ENCODE results near the gene PKHD1. TPM values are rescaled to one million over a fixed set of nuclear protein-coding genes. Genes with fewer than 3 reads are reported as not detected.

The PKHD1 gene
- total and polyA plus RNA-seq, 2 of the 8 experiments (the other 6 are each of a cell fraction or from before 2014, with no cell fraction given), result 0.06 to 0.09 TPM

DNA sequence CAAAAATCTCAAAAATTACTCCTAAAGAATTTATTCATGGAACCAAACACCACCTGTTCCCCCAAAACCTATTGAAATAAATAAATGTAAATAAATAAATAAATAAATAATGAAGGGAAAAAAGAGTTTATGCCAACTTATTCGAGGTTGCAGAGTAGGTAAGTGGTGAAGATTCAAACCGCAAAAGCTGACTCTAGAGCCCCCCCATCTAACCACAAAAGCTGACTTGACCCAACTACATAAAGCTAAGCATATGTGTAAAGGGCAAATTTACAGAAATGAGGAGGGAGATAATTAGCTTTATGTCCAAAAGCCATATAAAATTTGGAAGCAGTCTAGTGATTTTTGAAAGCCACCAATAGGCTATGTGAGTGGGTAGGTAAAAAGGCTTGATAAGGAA lies 486.9 kb downstream of the PKHD1 start:
- Histone ChIP-seq H4K20me1 (replicated peaks in 1 of 2; ENCODE audit: control insufficient read depth in 1 of 2, insufficient read depth in 2 of 2, low read length in 2 of 2) (no peaks in the 10 kb centered on the region), H3K18ac (ENCODE audit: extremely low read depth, low read length) (no peak overlapping the region), H3K23ac (ENCODE audit: insufficient read length) (no peak overlapping the region), H3K27me3 (replicated peaks in 1 of 4; ENCODE audit: control insufficient read depth in 3 of 4, extremely low read depth in 1 of 4, insufficient read depth in 3 of 4, low read length in 3 of 4) (no peaks in the 10 kb centered on the region), H3K23me2 (ENCODE audit: low read depth, low read length) (no peaks in the 10 kb centered on the region), H2BK20ac (ENCODE audit: low read length) (no peak overlapping the region), H4K8ac (ENCODE audit: extremely low read depth, insufficient read depth, low read length) (no peak overlapping the region), H3K27ac (ENCODE audit: low read depth, low read length) (no peak overlapping the region), H3K56ac (replicated peaks; ENCODE audit: insufficient read length, low read depth, low read length) (no peak overlapping the region), H3K4me1 (replicated peaks in 1 of 4; ENCODE audit: control insufficient read depth in 3 of 4, insufficient read depth in 4 of 4, low read length in 3 of 4) (no peaks in the 10 kb centered on the region), H3K14ac (ENCODE audit: insufficient read length) (no peak overlapping the region), H3K4me3 (ENCODE audit: extremely low read depth in 1 of 4, insufficient read depth in 2 of 4, low read depth in 3 of 4, low read length in 4 of 4) (no peak overlapping the region), H3K4ac (replicated peaks; ENCODE audit: insufficient read length, low read depth, low read length) (no peak overlapping the region), H3K9me3 (ENCODE audit: insufficient read depth in 2 of 2, low read depth in 1 of 2, low read length in 1 of 2) (peaks cover 6% of the 10 kb centered on the region in 2 experiments; a peak in 3 of 4 replicates), H2AK5ac (ENCODE audit: low read depth, low read length) (no peak overlapping the region), H4K91ac (replicated peaks; ENCODE audit: insufficient read length, low read length) (no peak overlapping the region), H2BK5ac (ENCODE audit: low read depth, low read length) (no peak overlapping the region), H2BK120ac (replicated peaks; ENCODE audit: low read depth, low read length) (no peak overlapping the region), H2BK12ac (ENCODE audit: low read depth, low read length) (no peak overlapping the region), H3K4me2 (ENCODE audit: insufficient read depth in 1 of 2, low read depth in 2 of 2, low read length in 2 of 2) (no peak overlapping the region), H2BK15ac (ENCODE audit: low read length) (no peak overlapping the region), H3K79me2 (ENCODE audit: control insufficient read depth in 1 of 2, insufficient read depth in 2 of 2, low read length in 2 of 2) (no peaks in the 10 kb centered on the region), H2AFZ (ENCODE audit: low read length) (no peak overlapping the region), H3K79me1 (ENCODE audit: low read depth, low read length) (no peaks in the 10 kb centered on the region), H3K9ac (replicated peaks in 1 of 4; ENCODE audit: extremely low read depth in 1 of 4, low read depth in 3 of 4, low read length in 3 of 4) (no peak overlapping the region), H4K5ac (ENCODE audit: insufficient read length, low read depth, low read length) (no peak overlapping the region), H3K36me3 (ENCODE audit: control insufficient read depth in 2 of 4, insufficient read depth in 4 of 4, low read length in 3 of 4) (no peaks in the 10 kb centered on the region)
- WGBS, 2 experiments (ENCODE audit: extremely low coverage in 1 of 2, insufficient coverage in 1 of 2, insufficient read length in 1 of 2, insufficient replicate concordance in 2 of 2, low coverage in 1 of 2, low lambda C conversion rate in 2 of 2, missing lambda C conversion rate in 1 of 2), result 100% methylated on average over 2 of the region's 2 CpGs; no CpG with 5 or more reads in 1 of the 2 experiments
- POLR2A ChIA-PET (ENCODE audit: partially characterized antibody), result no interaction called here
- DNase-seq (ENCODE audit: low read depth in 1 of 2, low spot score in 2 of 2) (no peak), FAIRE-seq (no peak)
- CTCF ChIA-PET (ENCODE audit: partially characterized antibody), result interaction anchor here (1.3 to 3.6 kb wide), 2 partner anchors 18 to 31 kb away, joined by 5 to 16 read pairs; no protein-coding TSS in a partner anchor
- TF ChIP-seq HDAC6 (IDR thresholded peaks at IDR 0.05; ENCODE audit: low read depth, low read length) (no peak), CBX5 (IDR thresholded peaks at IDR 0.05; ENCODE audit: low read depth, low read length) (no peak)

Data from H1 (cell line).